Uterus (tissue), 4 donors: ENCODE measurements around the gene RPAP2. TPM values are rescaled to one million over a fixed set of nuclear protein-coding genes. Genes with fewer than 3 reads are reported as not detected.

Source experiments
- DNase-seq, 2 donors: peaks; one replicate each; pipeline ENCODE4 v3.0.0-alpha.2; 2019 to 2020
- H3K27ac ChIP-seq, 2 donors: fragments of 200-600 bp; sonication (generic); 1 replicate in 1 of 2; 2 replicates in 1 of 2; pipeline ENCODE4 v1.5.1; 2016 to 2018
- H3K27me3 ChIP-seq, 2 donors: fragments of 200-600 bp; sonication (generic); one replicate each; pipeline ENCODE4 v1.5.1; 2018 to 2019; ENCODE audit warnings: control low read depth in 1 of 2
- H3K36me3 ChIP-seq, 2 donors: fragments of 200-600 bp; sonication (generic); one replicate each; pipeline ENCODE4 v1.5.1; 2019; ENCODE audit warnings: control low read depth in 1 of 2
- H3K4me1 ChIP-seq, 2 donors: fragments of 200-600 bp; sonication (generic); one replicate each; pipeline ENCODE4 v1.5.1; 2018 to 2019; ENCODE audit warnings: control low read depth in 1 of 2
- H3K4me3 ChIP-seq, 2 donors: fragments of 200-600 bp; sonication (generic); 1 replicate in 1 of 2; 2 replicates in 1 of 2; pipeline ENCODE4 v1.5.1; 2018 to 2019; ENCODE audit warnings: mild to moderate bottlenecking in 1 of 2
- H3K9me3 ChIP-seq, 2 donors: fragments of 200-600 bp; sonication (generic); one replicate each; pipeline ENCODE4 v1.5.1; 2019; ENCODE audit warnings: control low read depth in 1 of 2
- CTCF ChIP-seq, 4 experiments: fragments of 200-600 bp in 2 of 4; fragments of 450-650 bp in 2 of 4; sonication (generic) in 2 of 4; IDR thresholded peaks; one replicate each; pipeline ENCODE4 v1.5.1; 2016 to 2019; ENCODE audit warnings: antibody characterized with exemption in 4 of 4, mild to moderate bottlenecking in 2 of 4, moderate library complexity in 1 of 4
- POLR2A ChIP-seq, 2 donors: fragments of 450-650 bp; IDR thresholded peaks; one replicate each; pipeline ENCODE4 v1.6.1; 2016; ENCODE audit warnings: antibody characterized with exemption in 2 of 2, mild to moderate bottlenecking in 1 of 2, moderate library complexity in 1 of 2
- intact Hi-C: fragments of 100-400 bp; cut with DNase I; formaldehyde crosslinking; loops from one replicate; pipeline ENCODE4 v1.15.1; 2023; ENCODE audit warnings: low total_unique reads
- total RNA-seq, 4 donors: library from RNA; depleted of rRNA in 3 of 4; stranded (reverse); fragments of >200 nt in 3 of 4; gene quantifications; one replicate each; pipeline versions ENCODE4 v1.1.0 to v1.2.4, GENCODE V29; 2014 to 2023
- donor health status: DM: yes; HTN: yes; CAD: no.

Gene RPAP2
- total RNA-seq, 4 donors from 2014 or later, result 7.6 to 131 (median 54.9) TPM

- intact Hi-C loops, result no loop called here
- no peaks in the 10 kb centered on the region for H3K9me3 ChIP-seq
- DNase-seq, result no peak
- H3K4me3 ChIP-seq, result no peak overlapping the region
- no peak for TF ChIP-seq CTCF (IDR thresholded peaks at IDR 0.05)
- TF ChIP-seq POLR2A (IDR thresholded peaks at IDR 0.05), result no peak
- no peaks in the 10 kb centered on the region for H3K4me1 ChIP-seq
- H3K27ac ChIP-seq, result no peak overlapping the region
- H3K27me3 ChIP-seq, result no peaks in the 10 kb centered on the region
- H3K36me3 ChIP-seq, result no peaks in the 10 kb centered on the region
Observed at GRCh38 chr1:92410706-92411105, 111.8 kb downstream of the RPAP2 start.

GRCh38 chr1:92411511-92411910 lies 112.7 kb downstream of the RPAP2 start:
- Histone ChIP-seq H3K36me3 (no peaks in the 10 kb centered on the region), H3K4me1 (no peaks in the 10 kb centered on the region), H3K4me3 (no peak overlapping the region), H3K27me3 (no peaks in the 10 kb centered on the region), H3K9me3 (no peaks in the 10 kb centered on the region), H3K27ac (no peak overlapping the region)
- intact Hi-C loops, result no loop called here
- no peak for DNase-seq
- no peak for TF ChIP-seq POLR2A (IDR thresholded peaks at IDR 0.05)
- TF ChIP-seq CTCF (IDR thresholded peaks at IDR 0.05), result no peak

- Histone ChIP-seq H3K27ac (no peak overlapping the region), H3K27me3 (no peaks in the 10 kb centered on the region), H3K9me3 (no peaks in the 10 kb centered on the region), H3K4me3 (no peak overlapping the region), H3K4me1 (no peaks in the 10 kb centered on the region), H3K36me3 (no peaks in the 10 kb centered on the region)
- intact Hi-C loops, result no loop called here
- no peak for TF ChIP-seq CTCF (IDR thresholded peaks at IDR 0.05)
- no peak for TF ChIP-seq POLR2A (IDR thresholded peaks at IDR 0.05)
- DNase-seq, result no peak
Observed at GRCh38 chr1:92419642-92420041, 120.8 kb downstream of the RPAP2 start.

GRCh38 chr1:92424381-92424780 lies 125.5 kb downstream of the RPAP2 start:
- intact Hi-C loops, result no loop called here
- Histone ChIP-seq H3K9me3 (no peaks in the 10 kb centered on the region), H3K27me3 (no peaks in the 10 kb centered on the region), H3K27ac (no peak overlapping the region), H3K36me3 (no peaks in the 10 kb centered on the region), H3K4me3 (no peak overlapping the region), H3K4me1 (no peaks in the 10 kb centered on the region)
- TF ChIP-seq POLR2A (IDR thresholded peaks at IDR 0.05), result no peak
- no peak for TF ChIP-seq CTCF (IDR thresholded peaks at IDR 0.05)
- no peak for DNase-seq

GRCh38 chr1:92425617-92426016 lies 126.8 kb downstream of the RPAP2 start:
- no peak overlapping the region for H3K4me3 ChIP-seq
- no peak for DNase-seq
- no peaks in the 10 kb centered on the region for H3K36me3 ChIP-seq
- no peak overlapping the region for H3K27ac ChIP-seq
- no peaks in the 10 kb centered on the region for H3K27me3 ChIP-seq
- H3K4me1 ChIP-seq, result no peaks in the 10 kb centered on the region
- intact Hi-C loops, result no loop called here
- TF ChIP-seq CTCF (IDR thresholded peaks at IDR 0.05) (no peak), POLR2A (IDR thresholded peaks at IDR 0.05) (no peak)
- no peaks in the 10 kb centered on the region for H3K9me3 ChIP-seq
